HCT116 (cell line): ENCODE data around the gene UBXN11. TPM values are rescaled to one million over a fixed set of nuclear protein-coding genes. Genes with fewer than 3 reads are reported as not detected.

ENCODE experiments used
- ATAC-seq: fragments of 200-7000 bp; cut with Tn5 transposase; 2 replicates; pipeline ENCODE4 v1.9.1; 2020; ENCODE audit warnings: mild to moderate bottlenecking, moderate library complexity
- BruUV-seq: library from RNA; stranded (reverse); fragments of 400-500 nt; replicated peaks from 2 replicates; lab custom pipeline; 2021; lab: Mats Ljungman, UMichigan
- CTCF ChIA-PET: fragments of 300-600 bp; sonication (Branson Sonifier 250); formaldehyde crosslinking; loops from one replicate; lab custom pipeline; 2021; ENCODE audit warnings: antibody characterized with exemption; lab: Charles Lee
- POLR2A ChIA-PET: fragments of 300-600, 350-600 bp; sonication (Branson Sonifier 250); formaldehyde crosslinking; loops from one replicate; lab custom pipeline; 2021; ENCODE audit warnings: antibody characterized with exemption; lab: Charles Lee
- RAD21 ChIA-PET, 2 experiments: fragments of 300-600 bp; sonication (Branson Sonifier 250); formaldehyde crosslinking; loops; one replicate each; lab custom pipeline; 2023; ENCODE audit warnings: low total read pairs in 2 of 2; ENCODE audit not compliant: uncharacterized antibody in 2 of 2, unreplicated experiment in 2 of 2, low non-redundant PET in 1 of 2; lab: Charles Lee
- DNase-seq: peaks from one replicate; pipeline ENCODE4 v3.0.0-alpha.2; 2010; ENCODE audit warnings: low read depth, low spot score
- H2AFZ ChIP-seq: fragments of 200-600 bp; shearing (Covaris generic), sonication (generic); 2 replicates; pipeline ENCODE4 v1.6.1; 2017; ENCODE audit warnings: low read depth, mixed run types, mixed read lengths, antibody characterized with exemption, low read length; ENCODE audit not compliant: poor library complexity, severe bottlenecking
- H3K27ac ChIP-seq: 2 replicates; pipeline ENCODE4 v1.5.1; 2012; ENCODE audit warnings: low read depth, low read length
- H3K27me3 ChIP-seq: fragments of 200-600 bp; sonication (generic); 2 replicates; pipeline ENCODE4 v1.6.1; 2016; ENCODE audit warnings: mixed run types, low read length, mixed read lengths; ENCODE audit not compliant: insufficient read depth
- H3K36me3 ChIP-seq, 2 experiments: fragments of 200-500 bp in 1 of 2; fragments of 200-600 bp in 1 of 2; sonication (Bioruptor generic) in 1 of 2; sonication (generic) in 1 of 2; 2 replicates each; pipeline versions ENCODE4 v1.5.1 to v1.6.1; 2014 to 2016; ENCODE audit warnings: low read length in 2 of 2, inconsistent platforms in 1 of 2, mixed read lengths in 1 of 2, mixed run types in 1 of 2; ENCODE audit not compliant: insufficient read depth in 2 of 2, control insufficient read depth in 1 of 2
- H3K4me1 ChIP-seq, 2 experiments: fragments of 200-600 bp in 1 of 2; sonication (generic) in 1 of 2; 2 replicates each; pipeline versions ENCODE4 v1.5.1 to v1.6.1; 2012 to 2017; ENCODE audit warnings: low read length in 2 of 2, inconsistent platforms in 1 of 2, mild to moderate bottlenecking in 1 of 2, mixed read lengths in 1 of 2, mixed run types in 1 of 2, moderate library complexity in 1 of 2; ENCODE audit not compliant: insufficient read depth in 2 of 2, control insufficient read depth in 1 of 2
- H3K4me2 ChIP-seq: fragments of 200-600 bp; sonication (generic); 2 replicates; pipeline ENCODE4 v1.6.1; 2017; ENCODE audit warnings: mixed run types, low read length, mixed read lengths
- H3K4me3 ChIP-seq, 2 experiments: fragments of 200-600 bp in 1 of 2; sonication (generic) in 1 of 2; replicated peaks in 1 of 2; 2 replicates each; pipeline ENCODE4 v1.5.1; 2011 to 2016; ENCODE audit warnings: low read length in 2 of 2, control low read depth in 1 of 2, low read depth in 1 of 2, mild to moderate bottlenecking in 1 of 2, mixed read lengths in 1 of 2, mixed run types in 1 of 2
- H3K79me2 ChIP-seq: fragments of 200-600 bp; sonication (generic); 2 replicates; pipeline ENCODE4 v1.6.1; 2017; ENCODE audit warnings: mild to moderate bottlenecking, mixed run types, low read length, moderate library complexity, mixed read lengths; ENCODE audit not compliant: insufficient read depth
- H3K9ac ChIP-seq: fragments of 200-600 bp; sonication (generic); 2 replicates; pipeline ENCODE4 v1.6.1; 2016; ENCODE audit warnings: low read length, mixed read lengths
- H3K9me2 ChIP-seq: fragments of 200-600 bp; sonication (generic), shearing (Covaris generic); 2 replicates; pipeline ENCODE4 v1.6.1; 2017; ENCODE audit warnings: mixed run types, mild to moderate bottlenecking, moderate library complexity; ENCODE audit not compliant: insufficient read depth
- H3K9me3 ChIP-seq, 2 experiments: fragments of 200-500 bp in 1 of 2; fragments of 200-600 bp in 1 of 2; sonication (Bioruptor generic) in 1 of 2; sonication (generic) in 1 of 2; 2 replicates each; pipeline ENCODE4 v1.6.1; 2014 to 2017; ENCODE audit warnings: low read length in 2 of 2, mixed read lengths in 2 of 2, inconsistent platforms in 1 of 2, low read depth in 1 of 2, mild to moderate bottlenecking in 1 of 2, mixed run types in 1 of 2, moderate library complexity in 1 of 2; ENCODE audit not compliant: control insufficient read depth in 1 of 2, insufficient read depth in 1 of 2
- H4K20me1 ChIP-seq: fragments of 200-600 bp; sonication (generic), shearing (Covaris generic); 2 replicates; pipeline ENCODE4 v1.6.1; 2017; ENCODE audit warnings: mixed run types, mild to moderate bottlenecking, moderate library complexity; ENCODE audit not compliant: insufficient read depth
- CBX3 ChIP-seq: IDR thresholded peaks from 2 replicates; pipeline ENCODE4 v1.6.1; 2012; ENCODE audit warnings: low read depth
- CEBPB ChIP-seq: IDR thresholded peaks from 2 replicates; pipeline ENCODE4 v1.6.1; 2012; ENCODE audit warnings: low read depth
- EGR1 ChIP-seq: IDR thresholded peaks from 2 replicates; pipeline ENCODE4 v1.6.1; 2012; ENCODE audit warnings: low read depth
- EZH2phosphoT487 ChIP-seq: fragments of 200-600 bp; IDR thresholded peaks from 2 replicates; pipeline ENCODE4 v1.6.1; 2018; ENCODE audit warnings: antibody characterized with exemption, borderline replicate concordance
- FOSL1 ChIP-seq: IDR thresholded peaks from 2 replicates; pipeline ENCODE4 v1.6.1; 2012; ENCODE audit warnings: low read depth
- POLR2A ChIP-seq: IDR thresholded peaks from 2 replicates; pipeline ENCODE4 v1.7.0; 2011; ENCODE audit warnings: borderline replicate concordance; ENCODE audit not compliant: insufficient read depth, insufficient read length; ENCODE audit errors: extremely low read depth
- POLR2AphosphoS5 ChIP-seq: IDR thresholded peaks from 2 replicates; pipeline ENCODE4 v1.6.1; 2011; ENCODE audit warnings: mild to moderate bottlenecking, low read depth, low read length, moderate library complexity
- REST ChIP-seq: IDR thresholded peaks from 2 replicates; pipeline ENCODE4 v1.6.1; 2012; ENCODE audit warnings: low read depth
- SIN3A ChIP-seq: IDR thresholded peaks from 2 replicates; pipeline ENCODE4 v1.6.1; 2012; ENCODE audit warnings: low read depth
- SP1 ChIP-seq: IDR thresholded peaks from 2 replicates; pipeline ENCODE4 v1.6.1; 2012; ENCODE audit warnings: low read depth
- YY1 ChIP-seq: IDR thresholded peaks from 2 replicates; pipeline ENCODE4 v1.6.1; 2011; ENCODE audit warnings: low read length, low read depth, moderate library complexity, mild to moderate bottlenecking; ENCODE audit not compliant: insufficient replicate concordance; ENCODE audit errors: extremely low read depth
- intact Hi-C: fragments of 100-400 bp; cut with micrococcal nuclease; formaldehyde crosslinking; loops from 2 replicates; pipeline ENCODE4 v1.10.0; 2022
- total RNA-seq: library from RNA; stranded (reverse); gene quantifications from one replicate; pipeline ENCODE4 v1.2.1, GENCODE V29; 2021; ENCODE audit not compliant: unreplicated experiment

The UBXN11 gene
- total RNA-seq, 1 experiment from 2014 or later, result 19.3 TPM

- Histone ChIP-seq H3K27me3 (no peaks in the 10 kb centered on the region), H3K4me2 (peak overlapping the region; percentile 100), H3K4me1 (peaks cover 9 to 37% of the 10 kb centered on the region in 2 experiments; a peak in 3 of 4 replicates), H4K20me1 (no peaks in the 10 kb centered on the region), H3K9me3 (no peaks in the 10 kb centered on the region), H3K9ac (peak overlapping the region; percentile 89), H3K79me2 (peaks cover 12% of the 10 kb centered on the region), H3K4me3 (peak overlapping the region; percentile 79 to 91; a peak in 3 of 4 replicates), H2AFZ (peak overlapping the region; percentile 71), H3K9me2 (no peaks in the 10 kb centered on the region), H3K27ac (peak overlapping the region; percentile 14; the same call in 1 of the 2 replicates), H3K36me3 (no peaks in the 10 kb centered on the region)
- intact Hi-C loops, result no loop called here
- POLR2A ChIA-PET, result no interaction called here
- RAD21 ChIA-PET, result no interaction called here
- BruUV-seq, result no TSS peak
- TF ChIP-seq YY1, result no peak
- CTCF ChIA-PET, result interaction anchor here (1.2 to 2.7 kb wide), 3 partner anchors 14 to 84 kb away, joined by 3 to 10 read pairs (median 4); no protein-coding TSS in a partner anchor
- ATAC-seq (no peak), DNase-seq (no peak)
Observed at GRCh38 chr1:26307363-26307781, 936 bp upstream of the UBXN11 start.

GRCh38 chr1:26305667-26306289 is 658 bp downstream of the UBXN11 start:
- DNase-seq, result no peak
- no peak for TF ChIP-seq POLR2AphosphoS5
- TF ChIP-seq SP1, result no peak
- TF ChIP-seq FOSL1, result no peak
- TF ChIP-seq EGR1, result no peak
- no peak for TF ChIP-seq REST
- TF ChIP-seq EZH2phosphoT487, result no peak
- TF ChIP-seq SIN3A, result no peak
- no peak for TF ChIP-seq CBX3
- TF ChIP-seq POLR2A, result no peak
- no peak; the same call in 1 of the 2 replicates for TF ChIP-seq CEBPB
- TF ChIP-seq, all 23 proteins: peak for 0
- TSS peak; percentile 88 for BruUV-seq
- Histone ChIP-seq H3K36me3 (no peaks in the 10 kb centered on the region), H3K9ac (peak overlapping the region; percentile 89), H3K4me3 (peak overlapping the region; percentile 79 to 91), H3K27ac (peak overlapping the region; percentile 28), H3K27me3 (no peaks in the 10 kb centered on the region), H3K4me2 (peak overlapping the region; percentile 100), H3K4me1 (peaks cover 9 to 38% of the 10 kb centered on the region in 2 experiments; a peak in 3 of 4 replicates), H3K79me2 (peaks cover 12% of the 10 kb centered on the region), H3K9me3 (no peaks in the 10 kb centered on the region), H2AFZ (no peak overlapping the region), H4K20me1 (no peaks in the 10 kb centered on the region), H3K9me2 (no peaks in the 10 kb centered on the region)
- intact Hi-C loops, result no loop called here
- POLR2A ChIA-PET, result no interaction called here
- CTCF ChIA-PET, result no interaction called here
- peak; percentile 8; the same call in 1 of the 2 replicates for ATAC-seq
- RAD21 ChIA-PET, result no interaction called here
